ENCODE results near the gene TLE5.

- TF ChIP-seq ASH1L (IDR thresholded peaks at IDR 0.05; ENCODE audit: borderline replicate concordance, low read depth, partially characterized antibody) (no peak), POLR2AphosphoS5 (IDR thresholded peaks at IDR 0.05; ENCODE audit: control insufficient read depth, insufficient read depth, low read depth, low read length) (no peak)
Measured at GRCh38 chr19:3025549-3025886, 36.8 kb downstream of the TLE5 start.

Data from K562 (cell line).